Activated T-cell treated with anti-CD3 and anti-CD28 coated beads, Interleukin-2, amount 50 U/mL, for 72 hours (primary cell): ENCODE results near the gene OR5W2. TPM values are rescaled to one million over a fixed set of nuclear protein-coding genes. Genes with fewer than 3 reads are reported as not detected.
"Not testable (repeated sequence)": the region's sequence is repeated elsewhere in the genome, so short reads cannot be mapped to it uniquely, and the experiment has no call there.

Experiments used
- ATAC-seq, 2 donors: fragments of 150-1000 bp; cut with Tn5 transposase; replicated peaks in 1 of 2; 2 replicates each; pipeline ENCODE4 v1.10.0; 2021; ENCODE audit warnings: moderate library complexity in 2 of 2, mild to moderate bottlenecking in 1 of 2
- DNase-seq, 2 donors: peaks; one replicate each; pipeline ENCODE4 v3.0.0; 2021 to 2022; ENCODE audit warnings: mixed read lengths in 1 of 2
- H3K27ac Mint-ChIP-seq: one replicate; pipeline ENCODE4 v1.8.0; 2022; ENCODE audit warnings: mild to moderate bottlenecking, moderate library complexity, mixed read lengths
- H3K27me3 Mint-ChIP-seq: one replicate; pipeline ENCODE4 v1.8.0; 2022; ENCODE audit warnings: low read depth, mixed read lengths
- H3K36me3 Mint-ChIP-seq, 2 donors: one replicate each; pipeline ENCODE4 v1.8.0; 2022; ENCODE audit warnings: mixed read lengths in 2 of 2, mild to moderate bottlenecking in 1 of 2; ENCODE audit not compliant: insufficient read depth in 2 of 2
- H3K4me1 Mint-ChIP-seq: one replicate; pipeline ENCODE4 v1.8.0; 2022; ENCODE audit warnings: low read depth, mixed read lengths
- H3K4me3 Mint-ChIP-seq, 2 donors: one replicate each; pipeline ENCODE4 v1.8.0; 2022; ENCODE audit warnings: mild to moderate bottlenecking in 2 of 2, mixed read lengths in 2 of 2, moderate library complexity in 2 of 2
- H3K9me3 Mint-ChIP-seq, 2 donors: one replicate each; pipeline ENCODE4 v1.8.0; 2022; ENCODE audit warnings: mixed read lengths in 2 of 2
- total RNA-seq, 2 donors: library from RNA; stranded (reverse); gene quantifications; one replicate each; pipeline ENCODE4 v1.2.3, GENCODE V29; 2022

OR5W2 gene
- total RNA-seq: not detected

- Mint-ChIP-seq H3K9me3 (peaks cover 4 to 6% of the 10 kb centered on the region in 2 donors), H3K36me3 (no peaks in the 10 kb centered on the region), H3K4me1 (no peaks in the 10 kb centered on the region), H3K27me3 (no peaks in the 10 kb centered on the region), H3K27ac (no peak within 1 kb of the TSS), H3K4me3 (no peak within 1 kb of the TSS)
- DNase-seq (no peak), ATAC-seq (no peak)
Observed at GRCh38 chr11:55914482-55914881, at the start of gene OR5W2. Gene OR5W2 (minus strand): TSS chr11:55914582. CDS start chr11:55914582, 0 bp downstream.

GRCh38 chr11:55956521-55956920, 42.1 kb upstream of the OR5W2 start:
- no peak for DNase-seq

GRCh38 chr11:55949330-55949729, 34.9 kb upstream of the OR5W2 start:
- no peak overlapping the region for H3K4me3 Mint-ChIP-seq
- no peaks in the 10 kb centered on the region for H3K36me3 Mint-ChIP-seq
- no peak overlapping the region for H3K27ac Mint-ChIP-seq
- no peak for DNase-seq
- peaks cover 6 to 9% of the 10 kb centered on the region in 2 donors for H3K9me3 Mint-ChIP-seq
- no peaks in the 10 kb centered on the region for H3K4me1 Mint-ChIP-seq
- H3K27me3 Mint-ChIP-seq: no peaks in the 10 kb centered on the region
- ATAC-seq: no peak

More at GRCh38 chr11:55956521-55956920, 42.1 kb upstream of the OR5W2 start:
- Mint-ChIP-seq H3K36me3 (no peaks in the 10 kb centered on the region), H3K27ac (no peak overlapping the region), H3K9me3 (peaks cover 1 to 3% of the 10 kb centered on the region in 2 donors), H3K4me1 (no peaks in the 10 kb centered on the region), H3K4me3 (no peak overlapping the region), H3K27me3 (no peaks in the 10 kb centered on the region)
- no peak for ATAC-seq

- Mint-ChIP-seq H3K27me3 (no peaks in the 10 kb centered on the region), H3K36me3 (no peaks in the 10 kb centered on the region), H3K27ac (no peak overlapping the region), H3K9me3 (no peaks in the 10 kb centered on the region), H3K4me1 (no peaks in the 10 kb centered on the region), H3K4me3 (no peak overlapping the region)
- DNase-seq: no peak
- ATAC-seq: no peak
Observed at GRCh38 chr11:55942785-55943392, 28.5 kb upstream of the OR5W2 start.

GRCh38 chr11:55936300-55936699, 21.9 kb upstream of the OR5W2 start, which contains the start of gene OR5I1:
Gene OR5I1 (minus strand): TSS chr11:55936400. CDS start chr11:55936400, 0 bp downstream.
- Mint-ChIP-seq H3K4me3 (no peak within 1 kb of the TSS), H3K4me1 (no peaks in the 10 kb centered on the region), H3K27me3 (no peaks in the 10 kb centered on the region), H3K27ac (no peak within 1 kb of the TSS), H3K9me3 (peaks cover 2 to 3% of the 10 kb centered on the region in 2 donors), H3K36me3 (no peaks in the 10 kb centered on the region)
- ATAC-seq (no peak), DNase-seq (no peak)

GRCh38 chr11:55920537-55920936, 6.2 kb upstream of the OR5W2 start:
- peaks cover 1 to 2% of the 10 kb centered on the region in 2 donors for H3K9me3 Mint-ChIP-seq
- no peak for ATAC-seq
- no peak overlapping the region for H3K4me3 Mint-ChIP-seq
- no peak for DNase-seq
- H3K36me3 Mint-ChIP-seq: no peaks in the 10 kb centered on the region
- H3K27ac Mint-ChIP-seq: no peak overlapping the region
- H3K4me1 Mint-ChIP-seq: no peaks in the 10 kb centered on the region
- no peaks in the 10 kb centered on the region for H3K27me3 Mint-ChIP-seq

- no peak overlapping the region for H3K4me3 Mint-ChIP-seq
- no peaks in the 10 kb centered on the region for H3K36me3 Mint-ChIP-seq
- peaks cover 3 to 9% of the 10 kb centered on the region in 2 donors for H3K9me3 Mint-ChIP-seq
- H3K27ac Mint-ChIP-seq: no peak overlapping the region
- no peaks in the 10 kb centered on the region for H3K4me1 Mint-ChIP-seq
- no peak for DNase-seq
- ATAC-seq: no peak
- no peaks in the 10 kb centered on the region for H3K27me3 Mint-ChIP-seq
Observed at GRCh38 chr11:55902308-55902707, 12.1 kb downstream of the OR5W2 start.

- H3K27me3 Mint-ChIP-seq: no peaks in the 10 kb centered on the region
- DNase-seq (no peak), ATAC-seq (no peak)
- peaks cover 4 to 5% of the 10 kb centered on the region in 2 donors for H3K9me3 Mint-ChIP-seq
- H3K4me3 Mint-ChIP-seq: no peak overlapping the region
- H3K4me1 Mint-ChIP-seq: no peaks in the 10 kb centered on the region
- no peaks in the 10 kb centered on the region for H3K36me3 Mint-ChIP-seq
- H3K27ac Mint-ChIP-seq: no peak overlapping the region
Observed at GRCh38 chr11:55895216-55895615, 19.2 kb downstream of the OR5W2 start.

- not testable (repeated sequence) for H3K4me1 Mint-ChIP-seq, DNase-seq, ATAC-seq, H3K27ac Mint-ChIP-seq, H3K27me3 Mint-ChIP-seq, H3K36me3 Mint-ChIP-seq, H3K9me3 Mint-ChIP-seq, H3K4me3 Mint-ChIP-seq
Observed at GRCh38 chr11:55885481-55885880, 28.9 kb downstream of the OR5W2 start.

GRCh38 chr11:55884995-55885394, 29.4 kb downstream of the OR5W2 start:
- H3K27ac Mint-ChIP-seq, H3K4me3 Mint-ChIP-seq, DNase-seq, H3K36me3 Mint-ChIP-seq, H3K9me3 Mint-ChIP-seq, ATAC-seq, H3K27me3 Mint-ChIP-seq, H3K4me1 Mint-ChIP-seq: not testable (repeated sequence)

- H3K4me1 Mint-ChIP-seq, H3K27ac Mint-ChIP-seq, DNase-seq, ATAC-seq, H3K36me3 Mint-ChIP-seq, H3K27me3 Mint-ChIP-seq, H3K9me3 Mint-ChIP-seq, H3K4me3 Mint-ChIP-seq: not testable (repeated sequence)
Observed at GRCh38 chr11:55882997-55883396, 31.4 kb downstream of the OR5W2 start, which contains the start of gene TRIM51. Gene TRIM51 (plus strand): TSS chr11:55883297. CDS start chr11:55885429, 2,132 bp downstream.

- not testable (repeated sequence) for ATAC-seq, H3K4me3 Mint-ChIP-seq, H3K9me3 Mint-ChIP-seq, DNase-seq, H3K27me3 Mint-ChIP-seq, H3K36me3 Mint-ChIP-seq, H3K27ac Mint-ChIP-seq, H3K4me1 Mint-ChIP-seq
Observed at GRCh38 chr11:55873146-55873545, 41.2 kb downstream of the OR5W2 start.

- not testable (repeated sequence) for H3K9me3 Mint-ChIP-seq, H3K4me1 Mint-ChIP-seq, H3K4me3 Mint-ChIP-seq, H3K27me3 Mint-ChIP-seq, H3K27ac Mint-ChIP-seq, ATAC-seq, H3K36me3 Mint-ChIP-seq, DNase-seq
Observed at GRCh38 chr11:55872731-55873130, 41.7 kb downstream of the OR5W2 start.

GRCh38 chr11:55867354-55867753, 47.0 kb downstream of the OR5W2 start:
- not testable (repeated sequence) for H3K36me3 Mint-ChIP-seq, H3K27ac Mint-ChIP-seq, H3K4me1 Mint-ChIP-seq, ATAC-seq, H3K4me3 Mint-ChIP-seq, H3K27me3 Mint-ChIP-seq, DNase-seq, H3K9me3 Mint-ChIP-seq
